Osteocyte (in vitro differentiated cells): ENCODE results near the gene TUBA1A. TPM values are rescaled to one million over a fixed set of nuclear protein-coding genes. Genes with fewer than 3 reads are reported as not detected.
"Not testable (repeated sequence)": the region's sequence is repeated elsewhere in the genome, so short reads cannot be mapped to it uniquely, and the experiment has no call there.

Source experiments
- DNase-seq: peaks from one replicate; pipeline ENCODE4 v3.0.0; 2021; ENCODE audit warnings: mixed read lengths; ENCODE audit not compliant: unreplicated experiment; ENCODE audit errors: extremely low spot score
- H3K27ac Mint-ChIP-seq: one replicate; pipeline ENCODE4 v1.8.0; 2021; ENCODE audit warnings: mild to moderate bottlenecking, mixed read lengths; ENCODE audit not compliant: unreplicated experiment
- H3K27me3 Mint-ChIP-seq: one replicate; pipeline ENCODE4 v1.8.0; 2021; ENCODE audit warnings: mixed read lengths; ENCODE audit not compliant: unreplicated experiment
- H3K36me3 Mint-ChIP-seq: one replicate; pipeline ENCODE4 v1.8.0; 2021; ENCODE audit warnings: mixed read lengths; ENCODE audit not compliant: unreplicated experiment
- H3K4me1 Mint-ChIP-seq: one replicate; pipeline ENCODE4 v1.8.0; 2021; ENCODE audit warnings: mixed read lengths; ENCODE audit not compliant: unreplicated experiment
- H3K4me3 Mint-ChIP-seq: one replicate; pipeline ENCODE4 v1.8.0; 2021; ENCODE audit warnings: mild to moderate bottlenecking, moderate library complexity, mixed read lengths; ENCODE audit not compliant: unreplicated experiment
- H3K9me3 Mint-ChIP-seq: one replicate; pipeline ENCODE4 v1.8.0; 2021; ENCODE audit warnings: mixed read lengths; ENCODE audit not compliant: unreplicated experiment
- CTCF ChIP-seq: fragments of 200-600 bp; sonication (generic); IDR thresholded peaks from 2 replicates; pipeline ENCODE4 v1.5.0; 2021; ENCODE audit warnings: antibody characterized with exemption, mild to moderate bottlenecking, moderate library complexity
- total RNA-seq: library from RNA; stranded (reverse); gene quantifications from 2 replicates; pipeline ENCODE4 v1.2.1, GENCODE V29; 2021

The TUBA1A gene
- total RNA-seq, 1 donor from 2014 or later = 471 TPM

- no peak for TF ChIP-seq CTCF
- no peaks in the 10 kb centered on the region for H3K9me3 Mint-ChIP-seq
- no peaks in the 10 kb centered on the region for H3K36me3 Mint-ChIP-seq
- H3K4me1 Mint-ChIP-seq = peaks cover 24% of the 10 kb centered on the region
- no peaks in the 10 kb centered on the region for H3K27me3 Mint-ChIP-seq
- no peak for DNase-seq
- H3K27ac Mint-ChIP-seq = peak overlapping the region; percentile 99
- H3K4me3 Mint-ChIP-seq = peak overlapping the region; percentile 66
Observed at GRCh38 chr12:49201595-49202295, 12.9 kb upstream of the TUBA1A start.

GRCh38 chr12:49200919-49201594 lies 12.2 kb upstream of the TUBA1A start:
- DNase-seq = no peak
- Mint-ChIP-seq H3K9me3 (no peaks in the 10 kb centered on the region), H3K4me1 (peaks cover 24% of the 10 kb centered on the region), H3K27ac (peak overlapping the region; percentile 99), H3K4me3 (peak overlapping the region; percentile 66), H3K36me3 (no peaks in the 10 kb centered on the region), H3K27me3 (no peaks in the 10 kb centered on the region)
- TF ChIP-seq CTCF = no peak

DNA sequence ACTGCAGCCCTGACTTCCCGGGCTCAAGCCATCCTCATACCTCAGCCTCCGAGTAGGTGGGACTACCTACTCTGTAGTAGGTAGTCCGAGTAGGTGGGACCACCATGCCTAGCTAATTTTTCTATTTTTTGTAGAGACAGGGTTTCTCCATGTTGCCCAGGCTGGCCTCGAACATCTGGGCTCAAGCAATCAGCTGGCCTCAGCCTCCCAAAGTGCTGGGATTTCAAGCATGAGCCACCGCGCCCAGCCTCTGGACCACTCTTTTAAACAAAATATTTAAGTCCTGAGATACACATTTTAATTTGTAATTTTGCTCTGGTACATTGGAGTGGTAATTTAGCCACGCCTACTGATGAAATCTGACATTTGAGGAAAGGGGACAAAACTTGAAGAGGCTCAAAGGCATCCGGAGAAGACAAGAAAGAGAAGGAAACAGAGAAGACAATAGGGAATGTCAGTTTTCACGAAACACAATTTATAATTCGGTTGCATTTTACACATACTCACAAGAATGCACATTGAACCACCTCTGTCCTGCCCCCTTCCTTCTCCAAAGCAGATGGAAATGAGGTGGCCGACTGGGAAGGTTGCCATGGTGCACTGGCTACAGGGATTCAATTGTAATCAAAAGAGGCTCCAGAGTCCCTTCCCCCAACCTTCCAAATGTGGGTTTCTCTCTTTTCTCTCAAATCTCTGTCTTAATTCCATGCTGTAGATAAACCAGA lies 9.7 kb upstream of the TUBA1A start:
- no peak for TF ChIP-seq CTCF
- Mint-ChIP-seq H3K36me3 (peaks cover 3% of the 10 kb centered on the region), H3K27ac (peak overlapping the region; percentile 34), H3K4me1 (peaks cover 24% of the 10 kb centered on the region), H3K4me3 (no peak overlapping the region), H3K9me3 (no peaks in the 10 kb centered on the region), H3K27me3 (no peaks in the 10 kb centered on the region)
- DNase-seq = no peak

GRCh38 chr12:49197256-49197655 lies 8.4 kb upstream of the TUBA1A start:
- Mint-ChIP-seq H3K9me3 (no peaks in the 10 kb centered on the region), H3K4me1 (peaks cover 24% of the 10 kb centered on the region), H3K4me3 (no peak overlapping the region), H3K27ac (no peak overlapping the region), H3K36me3 (peaks cover 3% of the 10 kb centered on the region), H3K27me3 (no peaks in the 10 kb centered on the region)
- no peak for TF ChIP-seq CTCF
- DNase-seq = no peak

GRCh38 chr12:49195736-49196135 lies 6.9 kb upstream of the TUBA1A start:
- peaks cover 3% of the 10 kb centered on the region for H3K36me3 Mint-ChIP-seq
- DNase-seq = no peak
- H3K9me3 Mint-ChIP-seq = no peaks in the 10 kb centered on the region
- H3K4me1 Mint-ChIP-seq = peaks cover 10% of the 10 kb centered on the region
- H3K27me3 Mint-ChIP-seq = no peaks in the 10 kb centered on the region
- no peak overlapping the region for H3K27ac Mint-ChIP-seq
- TF ChIP-seq CTCF = no peak
- H3K4me3 Mint-ChIP-seq = no peak overlapping the region

GRCh38 chr12:49193746-49194145 lies 4.9 kb upstream of the TUBA1A start:
- H3K27ac Mint-ChIP-seq, H3K27me3 Mint-ChIP-seq, H3K4me3 Mint-ChIP-seq, H3K36me3 Mint-ChIP-seq, H3K9me3 Mint-ChIP-seq: not testable (repeated sequence)
- peak; percentile 42 for DNase-seq
- peaks cover 10% of the 10 kb centered on the region for H3K4me1 Mint-ChIP-seq

DNA sequence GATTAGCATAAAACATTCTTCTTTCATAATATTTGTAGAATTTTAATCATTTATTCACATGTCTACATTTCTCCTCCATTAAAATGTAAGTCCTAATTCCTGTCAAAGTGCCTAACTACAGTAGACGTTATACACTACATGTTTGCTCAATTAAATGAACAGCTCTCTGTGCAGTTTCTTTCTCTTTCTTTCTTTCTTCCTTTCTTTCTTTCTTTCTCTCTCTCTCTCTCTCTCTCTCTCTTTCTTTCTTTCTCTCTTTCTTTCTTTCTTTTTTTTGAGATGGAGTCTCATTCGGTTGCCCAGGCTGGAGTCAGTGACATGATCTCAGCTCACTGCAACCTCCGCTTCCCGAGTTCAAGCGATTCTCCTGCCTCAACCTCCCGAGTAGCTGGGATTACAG lies 2.6 kb upstream of the TUBA1A start:
- H3K27ac Mint-ChIP-seq, H3K9me3 Mint-ChIP-seq, H3K27me3 Mint-ChIP-seq, DNase-seq, H3K4me3 Mint-ChIP-seq: not testable (repeated sequence)
- peaks cover 11% of the 10 kb centered on the region for H3K36me3 Mint-ChIP-seq
- H3K4me1 Mint-ChIP-seq = peaks cover 16% of the 10 kb centered on the region
